Smooth muscle cell of the brain vasculature (primary cell): ENCODE results near the gene TGIF1.

ENCODE experiments used
- DNase-seq: peaks from one replicate; pipeline ENCODE4 v3.0.0-alpha.2; 2012; ENCODE audit warnings: low read depth, low spot score

The TGIF1 gene

GRCh38 chr18:3482258-3482657 lies 32.3 kb downstream of the TGIF1 start:
- no peak for DNase-seq

- DNase-seq: no peak
Observed at GRCh38 chr18:3485153-3486149, 35.5 kb downstream of the TGIF1 start.

GRCh38 chr18:3486512-3486911 lies 36.5 kb downstream of the TGIF1 start:
- no peak for DNase-seq

GRCh38 chr18:3489462-3489861 lies 39.5 kb downstream of the TGIF1 start:
- no peak for DNase-seq

GRCh38 chr18:3491981-3492555 lies 42.1 kb downstream of the TGIF1 start:
- DNase-seq: no peak

- DNase-seq: no peak
Observed at GRCh38 chr18:3492721-3493120, 42.7 kb downstream of the TGIF1 start.

- DNase-seq: no peak
Observed at GRCh38 chr18:3493501-3494244, 43.7 kb downstream of the TGIF1 start.

- DNase-seq: no peak
Observed at GRCh38 chr18:3494245-3494526, 44.2 kb downstream of the TGIF1 start.

GRCh38 chr18:3494569-3494968 lies 44.6 kb downstream of the TGIF1 start:
- DNase-seq: no peak

- DNase-seq: no peak
Observed at GRCh38 chr18:3495691-3496430, 45.9 kb downstream of the TGIF1 start.

- DNase-seq: no peak
Observed at GRCh38 chr18:3498698-3499471, 48.9 kb downstream of the TGIF1 start.

- no peak for DNase-seq
Observed at GRCh38 chr18:3499501-3499900, 49.5 kb downstream of the TGIF1 start.

GRCh38 chr18:3500016-3500415 lies 50.0 kb downstream of the TGIF1 start:
- no peak for DNase-seq

- DNase-seq: no peak
Observed at GRCh38 chr18:3502650-3503049, 52.7 kb downstream of the TGIF1 start.

GRCh38 chr18:3504637-3505036 lies 54.7 kb downstream of the TGIF1 start:
- no peak for DNase-seq

- DNase-seq: no peak
Observed at GRCh38 chr18:3508576-3509549, 58.9 kb downstream of the TGIF1 start.
